IPS-NIHi11 (cell line): ENCODE measurements around the gene KAT6B.
"Not testable (repeated sequence)": the region's sequence is repeated elsewhere in the genome, so short reads cannot be mapped to it uniquely, and the experiment has no call there.

Experiments
- DNase-seq: peaks from one replicate; pipeline ENCODE4 v3.0.0; 2012; ENCODE audit warnings: mixed read lengths, low spot score

KAT6B gene

GRCh38 chr10:74826142-74827044, at the start of gene KAT6B:
TSS of gene KAT6B (plus strand) at chr10:74826600. CDS start at chr10:74842858, 16,258 bp downstream.
- peak; percentile 95 for DNase-seq

GRCh38 chr10:74778436-74779094, 47.8 kb upstream of the KAT6B start:
- DNase-seq: no peak

DNA sequence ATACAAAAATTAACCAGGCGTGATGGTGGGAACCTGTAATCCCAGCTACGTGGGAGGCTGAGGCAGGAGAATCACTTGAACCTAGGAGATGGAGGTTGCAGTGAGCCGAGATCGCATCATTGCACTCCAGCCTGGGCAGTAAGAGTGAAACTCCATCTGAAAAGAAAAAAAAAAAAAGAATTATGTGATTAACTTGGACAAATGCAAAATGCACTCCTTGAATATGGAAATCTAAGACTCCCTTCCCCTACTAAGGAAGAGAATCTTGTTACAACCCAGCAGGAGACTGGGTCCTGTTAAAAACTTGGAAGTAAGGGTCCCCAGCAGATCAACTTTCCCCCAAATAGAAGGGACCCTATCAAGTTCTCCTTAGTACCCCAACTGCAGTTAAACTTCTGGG, 44.5 kb upstream of the KAT6B start:
- DNase-seq: not testable (repeated sequence)

- no peak for DNase-seq
These were observed 41.9 kb upstream of the KAT6B start for GRCh38 chr10:74784462-74784861.

- DNase-seq: no peak
These were observed 40.3 kb upstream of the KAT6B start for GRCh38 chr10:74786126-74786525.

DNA sequence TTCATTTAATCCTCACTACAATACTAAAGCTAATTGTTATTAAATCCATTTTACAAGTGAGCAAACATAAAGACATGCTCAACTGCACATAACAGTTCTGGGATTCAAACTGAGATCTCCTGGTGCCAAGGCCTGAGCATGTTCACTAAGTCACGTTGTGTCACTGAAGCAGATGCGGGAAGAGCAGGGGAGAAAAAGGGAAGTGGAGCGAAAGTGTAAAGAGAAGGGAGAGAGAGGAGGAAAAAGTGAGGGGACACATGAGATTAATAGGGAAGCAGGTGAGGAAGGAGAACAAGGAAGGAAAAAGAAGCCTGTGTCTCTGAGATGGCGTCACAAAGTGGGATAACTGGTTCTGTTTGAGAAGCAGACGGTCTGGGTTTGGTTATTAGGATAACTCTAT, 38.9 kb upstream of the KAT6B start:
- DNase-seq: no peak

- DNase-seq: not testable (repeated sequence)
These were observed 34.4 kb upstream of the KAT6B start for GRCh38 chr10:74791979-74792378.

DNA sequence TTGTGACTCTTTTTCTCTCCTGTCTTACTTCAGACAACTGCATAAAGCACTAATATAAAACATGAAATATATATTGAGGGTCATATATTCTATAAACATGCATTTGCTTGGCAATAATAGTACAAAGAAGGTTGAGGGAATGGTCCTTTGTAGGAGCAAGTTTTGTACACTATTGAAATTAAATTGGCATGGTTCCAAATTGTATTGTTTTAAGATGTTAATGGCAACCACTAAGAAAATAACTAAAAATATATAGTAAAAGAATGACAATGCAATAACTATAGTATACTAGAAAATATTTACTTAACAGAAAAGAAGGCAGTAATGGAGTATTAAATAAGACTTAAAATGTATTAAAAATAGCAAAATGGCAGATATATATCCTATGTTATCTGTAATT, 33.7 kb upstream of the KAT6B start:
- no peak for DNase-seq

DNA sequence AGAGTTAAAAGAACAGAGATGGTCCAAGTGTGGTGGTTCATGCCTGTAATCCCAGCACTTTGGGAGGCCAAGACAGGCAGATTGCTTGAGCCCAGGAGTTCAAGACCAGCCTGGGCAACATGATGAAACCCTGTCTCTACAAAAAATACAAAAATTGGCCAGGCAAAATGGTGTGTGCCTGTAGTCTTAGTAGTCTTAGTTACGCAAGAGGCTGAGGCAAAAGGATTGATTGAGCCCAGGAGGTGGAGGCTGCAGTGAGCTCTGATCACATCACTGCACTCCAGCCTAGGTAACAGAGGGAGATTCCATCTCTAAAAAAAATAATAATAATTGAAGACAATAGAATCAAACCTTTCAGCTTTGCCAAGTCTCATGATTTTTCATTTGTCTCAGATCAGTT, 33.2 kb upstream of the KAT6B start:
- not testable (repeated sequence) for DNase-seq

DNA sequence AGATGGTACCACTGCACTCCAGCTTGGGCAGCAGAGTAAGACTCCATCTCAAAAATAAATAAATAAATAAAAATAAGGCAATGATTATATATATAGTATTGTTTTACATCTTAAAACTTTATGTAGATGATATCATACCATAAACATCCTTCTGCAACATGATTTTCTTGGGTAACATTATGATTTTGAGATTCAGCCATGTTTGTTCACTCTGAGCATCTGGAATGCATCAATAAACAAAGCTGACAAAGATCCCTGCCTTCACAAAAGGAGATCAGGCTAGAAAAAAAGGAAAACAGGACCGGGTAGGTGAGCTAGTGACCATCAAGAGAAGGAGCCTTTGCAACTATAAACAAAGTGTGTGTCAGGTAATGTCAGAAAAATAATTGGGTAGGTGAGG, 31.9 kb upstream of the KAT6B start:
- no peak for DNase-seq

- DNase-seq: no peak
These were observed 28.9 kb upstream of the KAT6B start for GRCh38 chr10:74797550-74797949.

- DNase-seq: no peak
These were observed 26.6 kb upstream of the KAT6B start for GRCh38 chr10:74799721-74800221.

GRCh38 chr10:74801447-74801846, 25.0 kb upstream of the KAT6B start:
- DNase-seq: no peak

GRCh38 chr10:74808501-74808900, 17.9 kb upstream of the KAT6B start:
- DNase-seq: no peak

GRCh38 chr10:74810087-74810486, 16.3 kb upstream of the KAT6B start:
- no peak for DNase-seq

GRCh38 chr10:74813381-74814259, 12.8 kb upstream of the KAT6B start:
- peak; percentile 78 for DNase-seq

DNA sequence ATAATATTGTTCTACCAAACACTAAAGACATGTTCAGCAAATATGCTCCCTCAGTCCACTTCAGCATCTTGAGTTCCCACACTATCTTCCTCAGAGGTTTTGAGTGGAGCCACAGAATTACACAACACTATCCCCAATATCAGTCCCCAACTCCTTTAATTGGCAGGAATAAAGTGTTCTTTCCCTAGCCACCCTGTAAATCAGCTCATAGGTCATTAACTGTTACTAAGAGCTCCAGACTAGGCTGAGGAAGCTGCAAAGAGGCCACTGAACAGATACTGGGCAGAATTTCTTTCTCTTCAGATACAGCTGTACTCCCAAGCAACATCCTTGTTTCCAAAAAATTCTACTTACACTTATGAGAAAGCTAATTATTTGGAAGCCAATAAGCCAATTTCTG, 11.6 kb upstream of the KAT6B start:
- DNase-seq: no peak

DNA sequence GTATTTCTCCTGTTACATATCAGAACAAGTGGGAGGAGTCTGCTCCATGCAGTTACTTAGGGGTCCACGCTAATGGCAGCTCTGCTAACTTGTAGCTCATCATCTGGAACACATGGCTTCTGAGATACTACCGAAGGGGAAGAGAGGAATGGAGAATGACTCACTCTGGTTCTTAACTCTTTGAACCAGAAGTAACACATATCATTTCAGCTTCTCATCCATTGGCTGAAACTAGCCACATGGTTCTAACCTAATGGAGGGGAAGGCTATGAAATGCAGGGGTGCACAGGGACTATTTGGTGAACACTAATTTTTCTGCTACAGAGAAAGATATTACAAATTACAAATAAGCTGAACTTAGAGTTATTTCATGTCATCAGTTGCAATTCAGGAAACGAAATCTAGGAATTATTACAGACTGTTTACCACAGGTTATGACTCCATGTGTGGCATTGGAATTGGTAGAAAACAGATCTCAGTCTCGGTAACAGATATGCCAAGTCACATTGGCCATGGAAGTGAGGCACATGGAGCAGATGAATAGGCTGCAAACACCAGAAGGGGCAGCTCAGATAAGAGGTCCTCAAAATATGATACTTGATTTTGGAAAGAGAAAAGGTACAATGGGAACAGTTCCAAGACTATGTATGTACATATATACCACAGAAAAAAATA, 9.4 kb upstream of the KAT6B start:
- no peak for DNase-seq

GRCh38 chr10:74821501-74821900, 4.9 kb upstream of the KAT6B start:
- no peak for DNase-seq

- DNase-seq: no peak
These were observed 4.3 kb upstream of the KAT6B start for GRCh38 chr10:74822101-74822500.

GRCh38 chr10:74822521-74823089, 3.8 kb upstream of the KAT6B start:
- no peak for DNase-seq
